ENCODE measurements around the gene KIF25.

KIF25 gene

DNA sequence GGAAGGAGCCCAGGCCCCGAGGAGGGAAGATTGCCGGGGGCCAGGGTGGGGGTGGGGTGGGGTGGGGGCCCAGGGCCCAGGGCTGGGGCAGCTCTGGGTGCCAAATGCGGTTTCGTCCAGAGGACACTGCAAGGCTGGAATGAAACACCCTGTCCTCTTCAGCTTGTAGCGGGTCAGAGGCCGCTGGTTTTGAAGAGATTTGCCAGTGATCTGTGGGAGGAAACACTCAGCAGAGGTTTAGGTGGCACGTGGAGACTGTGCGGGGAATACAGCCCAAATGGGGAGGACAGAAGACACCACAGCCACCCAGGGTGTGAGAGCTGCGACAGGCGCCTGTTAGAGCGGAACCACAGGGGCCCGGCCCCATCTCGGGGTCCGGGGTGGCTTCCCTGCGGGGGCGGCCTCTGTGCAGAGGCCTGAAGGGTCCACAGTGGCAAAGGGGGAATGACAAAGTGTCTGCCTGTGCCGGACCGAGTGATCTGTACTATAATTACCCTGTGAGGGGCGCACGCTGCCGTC is 52.3 kb downstream of the KIF25 start:
- Histone ChIP-seq H3K27ac (no peak overlapping the region), H3K36me3 (no peaks in the 10 kb centered on the region), H3K4me3 (ENCODE audit: low read depth, low read length) (no peak overlapping the region), H3K27me3 (ENCODE audit: insufficient read depth, low read depth, severe bottlenecking) (no peaks in the 10 kb centered on the region), H3K9me3 (ENCODE audit: severe bottlenecking) (no peaks in the 10 kb centered on the region)
- TF ChIP-seq, protein P1, sequence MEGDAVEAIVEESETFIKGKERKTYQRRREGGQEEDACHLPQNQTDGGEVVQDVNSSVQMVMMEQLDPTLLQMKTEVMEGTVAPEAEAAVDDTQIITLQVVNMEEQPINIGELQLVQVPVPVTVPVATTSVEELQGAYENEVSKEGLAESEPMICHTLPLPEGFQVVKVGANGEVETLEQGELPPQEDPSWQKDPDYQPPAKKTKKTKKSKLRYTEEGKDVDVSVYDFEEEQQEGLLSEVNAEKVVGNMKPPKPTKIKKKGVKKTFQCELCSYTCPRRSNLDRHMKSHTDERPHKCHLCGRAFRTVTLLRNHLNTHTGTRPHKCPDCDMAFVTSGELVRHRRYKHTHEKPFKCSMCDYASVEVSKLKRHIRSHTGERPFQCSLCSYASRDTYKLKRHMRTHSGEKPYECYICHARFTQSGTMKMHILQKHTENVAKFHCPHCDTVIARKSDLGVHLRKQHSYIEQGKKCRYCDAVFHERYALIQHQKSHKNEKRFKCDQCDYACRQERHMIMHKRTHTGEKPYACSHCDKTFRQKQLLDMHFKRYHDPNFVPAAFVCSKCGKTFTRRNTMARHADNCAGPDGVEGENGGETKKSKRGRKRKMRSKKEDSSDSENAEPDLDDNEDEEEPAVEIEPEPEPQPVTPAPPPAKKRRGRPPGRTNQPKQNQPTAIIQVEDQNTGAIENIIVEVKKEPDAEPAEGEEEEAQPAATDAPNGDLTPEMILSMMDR (IDR thresholded peaks at IDR 0.05; ENCODE audit: low read depth, low read length): no peak
- DNase-seq: no peak

DNA sequence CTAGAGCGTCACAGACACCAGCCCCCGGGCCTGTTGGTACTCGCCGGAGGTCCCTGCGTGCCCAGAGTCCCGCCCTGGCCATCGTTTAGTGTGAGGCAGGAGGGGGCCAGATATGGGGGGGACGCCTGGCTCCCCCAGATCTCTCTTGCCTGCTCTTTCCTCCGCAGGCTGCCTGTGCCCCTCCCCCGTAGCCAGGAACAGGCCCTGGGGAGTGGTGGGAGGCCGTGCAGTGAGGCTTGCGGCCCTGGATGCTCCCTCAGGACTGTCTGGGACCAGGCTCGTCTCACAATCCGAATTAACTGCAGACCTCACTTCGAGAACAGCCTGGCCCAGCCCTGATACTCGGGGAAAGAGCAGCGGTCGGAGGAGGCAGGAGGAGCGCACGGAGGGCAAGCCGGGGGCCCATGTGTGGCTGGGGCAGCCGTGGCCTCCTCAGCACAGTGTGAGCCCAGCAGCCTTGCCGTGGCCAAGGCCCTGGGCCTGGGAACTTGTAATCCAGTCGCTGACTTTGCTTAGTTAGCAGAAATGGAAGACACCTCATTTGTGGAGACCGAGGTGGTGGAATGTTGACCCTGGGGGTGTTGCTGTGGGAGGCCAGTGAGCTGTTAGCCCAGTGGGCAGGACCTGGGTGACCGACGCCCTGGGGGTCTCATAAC is 52.9 kb downstream of the KIF25 start:
- Histone ChIP-seq H3K4me3 (ENCODE audit: low read depth, low read length) (no peak overlapping the region), H3K27ac (no peak overlapping the region), H3K36me3 (no peaks in the 10 kb centered on the region), H3K27me3 (ENCODE audit: insufficient read depth, low read depth, severe bottlenecking) (no peaks in the 10 kb centered on the region), H3K9me3 (ENCODE audit: severe bottlenecking) (no peaks in the 10 kb centered on the region)
- no peak for DNase-seq
- TF ChIP-seq, protein P1 (IDR thresholded peaks at IDR 0.05; ENCODE audit: low read depth, low read length): no peak

DNA sequence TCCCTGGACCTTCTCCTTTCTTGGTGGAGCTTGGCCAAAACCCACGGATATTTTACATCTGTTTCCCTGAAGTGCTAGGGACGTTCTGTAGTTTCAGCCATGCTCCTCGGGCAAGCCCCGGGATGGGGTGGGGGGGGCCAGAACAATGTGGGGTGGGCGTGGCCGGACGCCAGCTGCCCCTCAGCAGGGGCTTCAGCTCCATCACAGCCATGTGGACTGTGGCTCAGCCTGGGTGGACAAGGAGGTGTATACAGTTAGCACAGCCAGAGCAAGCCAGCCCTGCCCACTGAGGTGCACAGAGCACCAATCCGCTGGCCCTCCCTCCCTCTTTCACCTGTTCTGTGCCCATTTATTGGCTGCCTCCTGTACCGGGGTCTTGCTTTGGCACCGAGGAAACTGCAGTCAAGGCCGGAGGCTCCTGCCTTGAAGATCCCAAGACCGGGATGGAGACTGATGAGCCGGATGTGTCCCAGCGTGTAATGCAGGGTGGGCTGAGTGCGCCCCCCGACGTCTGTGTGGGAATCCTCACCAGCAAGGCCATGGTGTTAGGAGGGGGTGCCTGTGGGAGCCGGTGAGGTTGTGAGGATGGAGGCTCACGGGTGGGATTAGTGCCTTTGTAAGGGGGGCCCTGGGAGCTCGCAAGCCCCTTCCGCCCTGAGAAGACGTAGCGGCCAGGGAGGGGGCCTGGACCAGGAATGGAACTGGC is 53.6 kb downstream of the KIF25 start:
- DNase-seq: no peak
- TF ChIP-seq, protein P1 (IDR thresholded peaks at IDR 0.05; ENCODE audit: low read depth, low read length): peak; percentile 22; the same call in 1 of the 2 replicates
- H3K9me3 ChIP-seq (ENCODE audit: severe bottlenecking): no peaks in the 10 kb centered on the region
- no peak overlapping the region for H3K4me3 ChIP-seq (ENCODE audit: low read depth, low read length)
- no peak overlapping the region for H3K27ac ChIP-seq
- H3K27me3 ChIP-seq (ENCODE audit: insufficient read depth, low read depth, severe bottlenecking): no peaks in the 10 kb centered on the region
- H3K36me3 ChIP-seq: no peaks in the 10 kb centered on the region

GRCh38 chr6:168051648-168052047 is 54.2 kb downstream of the KIF25 start:
- TF ChIP-seq, protein P1 (IDR thresholded peaks at IDR 0.05; ENCODE audit: low read depth, low read length): no peak
- Histone ChIP-seq H3K36me3 (no peaks in the 10 kb centered on the region), H3K27me3 (ENCODE audit: insufficient read depth, low read depth, severe bottlenecking) (no peaks in the 10 kb centered on the region), H3K27ac (no peak overlapping the region), H3K9me3 (ENCODE audit: severe bottlenecking) (no peaks in the 10 kb centered on the region), H3K4me3 (ENCODE audit: low read depth, low read length) (no peak overlapping the region)
- DNase-seq: no peak

DNA sequence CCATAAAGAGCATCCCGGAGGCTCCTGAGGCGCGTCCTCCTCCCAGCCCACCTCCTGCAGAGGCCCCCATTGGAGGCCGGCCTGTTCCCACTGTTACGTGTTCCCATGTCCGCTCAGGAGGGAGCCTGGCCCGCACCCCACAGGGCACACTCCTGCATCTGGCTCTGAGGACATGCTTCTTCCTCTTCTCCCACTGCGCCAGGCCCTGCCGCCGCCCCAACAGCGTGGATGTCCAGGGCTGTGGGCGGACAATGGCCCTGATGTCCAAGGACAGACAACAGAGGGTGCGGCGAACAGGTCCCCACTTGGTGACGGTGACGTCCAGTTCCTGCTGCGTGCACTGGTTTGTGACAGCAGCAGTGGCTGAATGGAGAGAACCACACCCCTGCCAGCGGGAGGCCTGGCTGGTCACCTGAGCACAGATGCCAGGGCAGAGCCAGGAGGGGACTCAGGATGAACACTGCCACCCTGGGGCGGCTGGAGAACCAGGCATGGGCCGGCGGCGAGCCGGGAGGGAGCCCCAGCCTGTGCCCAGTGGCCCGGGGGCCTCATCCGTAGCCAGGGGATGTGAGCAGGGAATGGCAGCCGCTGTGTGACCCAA is 54.9 kb downstream of the KIF25 start:
- no peak for DNase-seq
- H3K36me3 ChIP-seq: no peaks in the 10 kb centered on the region
- TF ChIP-seq, protein P1 (IDR thresholded peaks at IDR 0.05; ENCODE audit: low read depth, low read length): no peak
- H3K9me3 ChIP-seq (ENCODE audit: severe bottlenecking): no peaks in the 10 kb centered on the region
- no peak overlapping the region for H3K4me3 ChIP-seq (ENCODE audit: low read depth, low read length)
- H3K27me3 ChIP-seq (ENCODE audit: insufficient read depth, low read depth, severe bottlenecking): no peaks in the 10 kb centered on the region
- H3K27ac ChIP-seq: no peak overlapping the region

Measured in WERI-Rb-1 (cell line).